ENCODE measurements around the gene KDM1A. TPM values are rescaled to one million over a fixed set of nuclear protein-coding genes. Genes with fewer than 3 reads are reported as not detected.
A peak's percentile ranks its signal among the peaks of the same experiment; 100 is the strongest.

KDM1A gene
- total and polyA plus RNA-seq, 2 of the 13 experiments (the other 11 are each of a cell fraction or from before 2014, with no cell fraction given), result 81.3 to 173 TPM

DNA sequence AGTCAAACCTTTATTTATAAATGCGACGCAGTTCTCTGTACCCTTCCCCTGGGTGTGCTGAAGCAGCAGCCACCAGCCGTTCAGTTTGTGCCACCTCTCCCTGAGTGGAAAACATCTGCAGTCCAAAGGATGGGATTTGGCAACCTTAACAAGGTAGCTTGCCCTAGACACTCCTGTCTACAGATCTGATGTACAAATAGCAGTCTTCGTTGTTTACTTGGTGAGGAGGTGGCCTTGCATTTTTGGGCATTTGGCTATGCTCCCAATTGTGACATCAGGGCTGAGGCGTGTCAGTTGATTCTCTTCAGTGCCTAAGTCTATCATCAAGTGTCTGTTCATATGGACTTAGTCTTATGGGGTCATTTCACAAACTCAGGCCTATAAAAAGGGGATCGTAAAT is 59.8 kb downstream of the KDM1A start:
- FAIRE-seq (no peak), DNase-seq (ENCODE audit: low spot score) (no peak), ATAC-seq (no peak)
- H3K27ac ChIP-seq (ENCODE audit: extremely low read length, insufficient read depth, low read length), result no peak overlapping the region
- no peaks in the 10 kb centered on the region for H3K79me2 ChIP-seq (ENCODE audit: insufficient read depth, low read length)
- no peak overlapping the region for H3K4me3 ChIP-seq (replicated peaks in 1 of 3; ENCODE audit: insufficient read depth in 1 of 3, low read depth in 2 of 3, low read length in 3 of 3)
- peaks cover 37 to 75% of the 10 kb centered on the region in 2 experiments for H3K36me3 ChIP-seq (replicated peaks in 1 of 2; ENCODE audit: control insufficient read depth in 1 of 2, insufficient read depth in 2 of 2, low read length in 2 of 2)
- ChIA-PET CTCF (ENCODE audit: low intra/inter-chr PET ratio, low total read pairs) (no interaction called here), POLR2A (no interaction called here)
- H3K9me3 ChIP-seq (ENCODE audit: low read length), result no peaks in the 10 kb centered on the region
- WGBS (ENCODE audit: low lambda C conversion rate), result 90% methylated on average over 6 of the region's 6 CpGs
- H3K4me2 ChIP-seq (ENCODE audit: low read depth, low read length), result no peak overlapping the region
- H3K9ac ChIP-seq (ENCODE audit: insufficient read depth, low read depth, low read length), result no peak overlapping the region
- no peaks in the 10 kb centered on the region for H3K27me3 ChIP-seq (ENCODE audit: control insufficient read depth in 1 of 2, insufficient read depth in 2 of 2, low read length in 2 of 2)
- H4K20me1 ChIP-seq (ENCODE audit: insufficient read depth, low read length), result no peaks in the 10 kb centered on the region
- no TSS peak for BruUV-seq (replicated peaks)
- no peak for TF ChIP-seq HNF4G (IDR thresholded peaks at IDR 0.05; ENCODE audit: borderline replicate concordance, low read depth, low read length)
- no peak for TF ChIP-seq HNF4G (CRISPR knock-in tag; IDR thresholded peaks at IDR 0.05; ENCODE audit: borderline replicate concordance, low read depth)
- peak; percentile 57 for TF ChIP-seq RBM22 (optimal IDR thresholded peaks at IDR 0.05; ENCODE audit: low read length)
- no peak overlapping the region for H2AFZ ChIP-seq (ENCODE audit: low read length)
- no peaks in the 10 kb centered on the region for H3K4me1 ChIP-seq (ENCODE audit: insufficient read depth, low read length)
- intact Hi-C loops (cut with micrococcal nuclease; ENCODE audit: unreplicated experiment), result no loop called here
- in situ Hi-C loops (cut with HindIII; ENCODE audit: extremely low pct_ligation_motif_present, low pct_unique_long_range_greater_than_20kb), result no loop called here

DNA sequence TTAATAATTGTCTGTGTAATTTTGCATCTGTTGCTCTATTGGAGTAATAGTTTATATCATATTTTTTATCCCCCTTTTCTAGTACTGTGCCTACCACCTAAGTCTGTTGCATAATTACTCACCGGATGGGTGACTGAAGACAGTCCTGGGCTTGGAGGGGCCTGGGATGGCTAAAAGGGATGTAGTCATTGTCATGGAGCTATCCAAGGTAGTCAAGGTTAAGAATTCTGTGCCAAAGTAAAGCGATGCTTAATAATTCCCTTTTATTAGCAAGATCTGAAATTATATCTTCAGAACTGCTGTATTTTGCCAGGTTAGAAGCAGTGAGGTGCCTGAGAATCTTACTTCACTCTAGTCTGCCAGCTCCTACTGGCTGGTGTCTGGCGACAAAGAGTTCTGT is 61.6 kb downstream of the KDM1A start:
- BruUV-seq (replicated peaks), result no TSS peak
- TF ChIP-seq ADNP (CRISPR knock-in tag; IDR thresholded peaks at IDR 0.05), result no peak
- no peaks in the 10 kb centered on the region for H3K4me1 ChIP-seq (ENCODE audit: insufficient read depth, low read length)
- ATAC-seq (no peak), DNase-seq (ENCODE audit: low spot score) (no peak), FAIRE-seq (no peak)
- peaks cover 43 to 83% of the 10 kb centered on the region in 2 experiments for H3K36me3 ChIP-seq (replicated peaks in 1 of 2; ENCODE audit: control insufficient read depth in 1 of 2, insufficient read depth in 2 of 2, low read length in 2 of 2)
- H2AFZ ChIP-seq (ENCODE audit: low read length), result no peak overlapping the region
- H3K4me3 ChIP-seq (replicated peaks in 1 of 3; ENCODE audit: insufficient read depth in 1 of 3, low read depth in 2 of 3, low read length in 3 of 3), result no peak overlapping the region
- H3K79me2 ChIP-seq (ENCODE audit: insufficient read depth, low read length), result no peaks in the 10 kb centered on the region
- H3K4me2 ChIP-seq (ENCODE audit: low read depth, low read length), result no peak overlapping the region
- H3K27me3 ChIP-seq (ENCODE audit: control insufficient read depth in 1 of 2, insufficient read depth in 2 of 2, low read length in 2 of 2), result no peaks in the 10 kb centered on the region
- POLR2A ChIA-PET, result no interaction called here
- no peak overlapping the region for H3K27ac ChIP-seq (ENCODE audit: extremely low read length, insufficient read depth, low read length)
- CTCF ChIA-PET (ENCODE audit: low intra/inter-chr PET ratio, low total read pairs), result interaction anchor here (1.0 kb wide), 1 partner anchor 104 kb away, joined by 3 read pairs; no protein-coding TSS in a partner anchor
- intact Hi-C loops (cut with micrococcal nuclease; ENCODE audit: unreplicated experiment), result no loop called here
- WGBS (ENCODE audit: low lambda C conversion rate), result 93% methylated on average over 3 of the region's 3 CpGs
- H3K9ac ChIP-seq (ENCODE audit: insufficient read depth, low read depth, low read length), result no peak overlapping the region
- in situ Hi-C loops (cut with HindIII; ENCODE audit: extremely low pct_ligation_motif_present, low pct_unique_long_range_greater_than_20kb), result loop anchor here (10.0 kb wide), 1 partner anchor 106 kb away; the partner anchor contains the start of gene LACTBL1
- no peaks in the 10 kb centered on the region for H4K20me1 ChIP-seq (ENCODE audit: insufficient read depth, low read length)
- H3K9me3 ChIP-seq (ENCODE audit: low read length), result no peaks in the 10 kb centered on the region

Data from HepG2 (cell line).